ENCODE measurements around the gene FAM222B. TPM values are rescaled to one million over a fixed set of nuclear protein-coding genes. Genes with fewer than 3 reads are reported as not detected.

The FAM222B gene
- total RNA-seq, 1 donor from 2014 or later: 37.9 TPM

DNA sequence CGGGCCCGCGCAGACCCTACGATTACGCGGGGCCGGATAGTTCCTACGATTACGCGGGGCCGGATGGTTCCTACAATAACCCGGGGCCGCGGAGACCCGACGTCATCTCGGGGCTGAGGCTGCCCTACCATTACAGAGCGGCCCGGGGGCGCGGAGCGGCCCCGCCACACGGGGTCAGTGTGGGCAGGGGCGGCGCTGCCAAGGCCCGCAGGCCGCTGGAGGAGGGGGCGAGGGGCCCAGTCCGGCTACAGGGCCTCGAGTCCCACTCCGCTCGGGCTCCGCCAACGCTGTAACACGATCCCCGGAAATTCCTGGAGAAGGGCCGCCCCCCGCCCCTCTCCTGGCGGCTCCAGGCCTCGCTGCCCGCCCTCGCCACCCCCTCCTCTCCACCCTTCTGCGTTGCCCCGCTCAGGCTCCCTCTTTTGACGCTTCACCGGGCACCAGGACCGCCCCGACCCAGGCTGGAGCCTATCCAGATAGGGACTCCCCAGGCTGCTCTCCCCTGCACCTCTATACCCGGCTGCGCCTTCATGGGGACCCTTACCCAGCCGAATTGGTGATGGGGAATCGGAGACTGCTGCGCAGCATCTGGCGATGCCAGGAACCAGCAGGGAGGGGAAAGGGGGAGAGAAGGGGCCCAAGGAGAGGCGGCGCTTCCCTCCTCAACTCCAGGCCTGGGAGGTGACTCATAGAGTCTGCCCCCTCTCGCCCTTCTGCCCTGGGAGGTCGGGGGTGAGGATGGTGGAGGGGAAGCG lies 124.8 kb downstream of the FAM222B start, which contains the start of gene RAB34:
TSS of gene RAB34 (minus strand) at position 291 of the 755 bp plus-strand sequence. CDS start 602 bp downstream, outside the sequence.
- Mint-ChIP-seq H3K27ac (peak within 1 kb of the TSS; percentile 98), H3K27me3 (ENCODE audit: low read depth) (no peaks in the 10 kb centered on the region), H3K36me3 (peaks cover 21% of the 10 kb centered on the region), H3K4me1 (peaks cover 58% of the 10 kb centered on the region), H3K9me3 (no peaks in the 10 kb centered on the region), H3K4me3 (peak within 1 kb of the TSS; percentile 82)
- TF ChIP-seq, protein P1, sequence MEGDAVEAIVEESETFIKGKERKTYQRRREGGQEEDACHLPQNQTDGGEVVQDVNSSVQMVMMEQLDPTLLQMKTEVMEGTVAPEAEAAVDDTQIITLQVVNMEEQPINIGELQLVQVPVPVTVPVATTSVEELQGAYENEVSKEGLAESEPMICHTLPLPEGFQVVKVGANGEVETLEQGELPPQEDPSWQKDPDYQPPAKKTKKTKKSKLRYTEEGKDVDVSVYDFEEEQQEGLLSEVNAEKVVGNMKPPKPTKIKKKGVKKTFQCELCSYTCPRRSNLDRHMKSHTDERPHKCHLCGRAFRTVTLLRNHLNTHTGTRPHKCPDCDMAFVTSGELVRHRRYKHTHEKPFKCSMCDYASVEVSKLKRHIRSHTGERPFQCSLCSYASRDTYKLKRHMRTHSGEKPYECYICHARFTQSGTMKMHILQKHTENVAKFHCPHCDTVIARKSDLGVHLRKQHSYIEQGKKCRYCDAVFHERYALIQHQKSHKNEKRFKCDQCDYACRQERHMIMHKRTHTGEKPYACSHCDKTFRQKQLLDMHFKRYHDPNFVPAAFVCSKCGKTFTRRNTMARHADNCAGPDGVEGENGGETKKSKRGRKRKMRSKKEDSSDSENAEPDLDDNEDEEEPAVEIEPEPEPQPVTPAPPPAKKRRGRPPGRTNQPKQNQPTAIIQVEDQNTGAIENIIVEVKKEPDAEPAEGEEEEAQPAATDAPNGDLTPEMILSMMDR (IDR thresholded peaks at IDR 0.05; ENCODE audit: unreplicated experiment): no peak
- peak; percentile 83 to 89 for DNase-seq (ENCODE audit: low spot score in 2 of 2, unreplicated experiment in 2 of 2)

DNA sequence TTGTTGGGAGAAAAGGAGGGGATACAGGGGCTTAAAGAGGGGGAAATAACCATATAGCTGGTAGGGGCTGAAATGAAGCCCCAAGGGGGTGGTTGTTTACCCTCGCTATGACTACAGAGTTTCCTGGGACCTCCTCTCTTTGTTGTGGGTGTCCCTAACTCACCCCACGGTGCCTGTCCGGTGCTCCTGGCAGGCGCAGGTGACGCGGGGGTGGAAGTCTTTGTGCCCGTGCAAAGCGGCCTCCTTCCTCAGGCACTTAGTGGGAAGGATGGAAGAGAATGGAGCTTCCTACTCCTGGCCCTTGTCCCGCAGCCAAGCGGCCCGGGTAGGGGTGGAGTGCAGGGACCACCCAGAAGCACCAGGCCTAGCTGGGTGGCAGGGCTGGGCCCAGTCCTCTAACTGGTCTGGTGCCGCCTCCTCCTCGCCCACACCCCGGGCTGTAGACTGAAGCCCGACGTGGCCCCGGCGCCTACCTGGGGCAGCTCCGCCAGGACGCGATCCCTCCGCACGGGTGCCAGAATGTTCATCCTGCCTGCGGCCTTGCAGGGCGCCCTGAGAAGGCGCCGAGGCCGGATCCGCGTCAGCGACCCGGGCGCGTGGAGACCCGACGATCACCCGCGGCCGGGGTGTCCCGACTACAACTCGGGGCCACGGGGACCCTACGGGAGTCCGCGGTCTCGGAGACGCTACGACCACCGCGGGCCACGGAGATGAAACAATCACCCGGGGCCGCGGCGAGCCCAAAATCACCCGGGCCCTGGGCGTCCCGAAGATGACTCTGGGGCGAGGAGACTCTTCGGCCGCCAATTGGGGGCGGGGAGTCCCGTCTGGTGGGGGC lies 125.6 kb downstream of the FAM222B start:
- peaks cover 22% of the 10 kb centered on the region for H3K36me3 Mint-ChIP-seq
- peaks cover 58% of the 10 kb centered on the region for H3K4me1 Mint-ChIP-seq
- H3K27ac Mint-ChIP-seq: peak overlapping the region; percentile 88
- no peaks in the 10 kb centered on the region for H3K9me3 Mint-ChIP-seq
- peak in 1 of 2 experiments; percentile 55 for DNase-seq (ENCODE audit: low spot score in 2 of 2, unreplicated experiment in 2 of 2)
- TF ChIP-seq, protein P1 (IDR thresholded peaks at IDR 0.05; ENCODE audit: unreplicated experiment): no peak
- no peaks in the 10 kb centered on the region for H3K27me3 Mint-ChIP-seq (ENCODE audit: low read depth)
- peak overlapping the region; percentile 82 for H3K4me3 Mint-ChIP-seq

DNA sequence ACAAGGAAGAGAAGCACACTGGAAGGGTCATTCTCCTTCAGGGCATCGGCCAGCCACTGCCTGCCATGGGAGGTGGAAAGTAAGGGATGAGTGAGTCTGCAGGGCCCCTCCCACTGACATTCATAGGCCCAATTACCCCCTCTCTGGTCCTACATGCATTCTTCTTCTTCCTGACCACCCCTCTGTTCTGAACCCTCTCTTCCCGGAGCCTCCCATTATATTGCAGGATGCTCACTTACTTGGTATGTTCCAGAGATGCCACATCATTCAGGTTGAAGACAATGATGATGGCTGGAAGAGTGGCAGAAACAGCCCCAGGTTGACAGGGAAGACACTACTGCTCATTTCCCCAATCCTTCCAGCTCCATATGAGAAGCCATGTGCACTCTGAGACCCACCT lies 127.4 kb downstream of the FAM222B start:
- peaks cover 18% of the 10 kb centered on the region for H3K36me3 Mint-ChIP-seq
- TF ChIP-seq, protein P1 (IDR thresholded peaks at IDR 0.05; ENCODE audit: unreplicated experiment): no peak
- H3K4me1 Mint-ChIP-seq: peaks cover 52% of the 10 kb centered on the region
- no peaks in the 10 kb centered on the region for H3K9me3 Mint-ChIP-seq
- no peaks in the 10 kb centered on the region for H3K27me3 Mint-ChIP-seq (ENCODE audit: low read depth)
- peak overlapping the region; percentile 82 for H3K4me3 Mint-ChIP-seq
- no peak for DNase-seq (ENCODE audit: low spot score in 2 of 2, unreplicated experiment in 2 of 2)
- H3K27ac Mint-ChIP-seq: no peak overlapping the region

DNA sequence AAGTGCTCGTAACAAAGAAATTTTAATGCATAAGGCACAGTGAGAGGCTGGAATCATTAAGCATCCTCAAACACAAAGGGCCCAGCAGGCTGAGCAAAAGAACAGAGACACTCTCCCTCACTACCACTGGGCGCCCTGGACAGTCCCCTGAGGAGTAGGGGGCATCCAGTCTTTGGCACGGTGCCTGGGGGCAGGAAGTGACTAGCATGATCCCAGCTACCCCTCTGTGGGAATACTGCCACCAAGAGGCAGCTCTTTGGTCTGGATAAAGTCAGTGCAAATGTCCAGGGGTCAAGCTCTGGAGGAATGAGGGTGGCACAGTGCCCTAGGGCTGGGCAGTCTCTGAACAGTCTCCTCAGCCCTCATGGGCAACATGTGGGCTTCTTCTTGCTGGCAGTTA lies 128.3 kb downstream of the FAM222B start:
- TF ChIP-seq, protein P1 (IDR thresholded peaks at IDR 0.05; ENCODE audit: unreplicated experiment): no peak
- Mint-ChIP-seq H3K4me1 (peaks cover 46% of the 10 kb centered on the region), H3K4me3 (peak overlapping the region; percentile 22), H3K27me3 (ENCODE audit: low read depth) (no peaks in the 10 kb centered on the region), H3K27ac (no peak overlapping the region), H3K36me3 (peaks cover 18% of the 10 kb centered on the region), H3K9me3 (no peaks in the 10 kb centered on the region)
- DNase-seq (ENCODE audit: low spot score in 2 of 2, unreplicated experiment in 2 of 2): no peak

DNA sequence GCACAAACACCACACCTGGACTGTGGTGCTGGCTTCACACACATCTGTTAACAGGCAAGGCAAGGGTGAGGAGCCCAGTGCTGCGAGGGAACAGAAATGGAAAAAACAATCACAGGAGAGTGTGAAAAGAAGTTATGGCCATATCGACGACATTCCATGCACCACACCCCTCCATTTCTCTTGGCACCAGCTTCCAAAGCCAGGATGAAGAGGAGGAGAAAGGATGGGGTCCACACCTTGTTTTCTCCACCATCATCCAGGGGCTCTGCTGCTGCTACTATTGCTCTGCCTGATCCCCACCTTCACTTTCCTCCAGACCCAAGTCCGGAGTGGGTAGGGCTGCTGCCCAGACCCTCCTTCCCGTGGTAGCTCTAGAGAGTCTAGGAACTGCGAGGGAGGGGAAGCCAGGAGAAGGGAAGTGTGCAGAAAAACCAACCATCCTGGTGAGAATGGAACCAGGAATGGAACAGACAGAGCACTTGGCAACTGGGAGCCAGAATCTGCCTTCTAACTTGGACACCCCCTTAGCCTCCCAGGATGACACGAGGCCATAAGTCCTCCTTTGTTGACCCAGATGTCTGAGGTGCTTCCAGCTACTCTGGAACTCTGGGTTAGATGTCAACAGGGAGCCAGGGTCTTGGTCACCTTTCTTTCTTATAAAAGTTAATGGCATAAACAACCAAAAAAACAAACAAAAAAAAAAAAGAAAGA lies 129.7 kb downstream of the FAM222B start:
- DNase-seq (ENCODE audit: low spot score in 2 of 2, unreplicated experiment in 2 of 2): no peak
- Mint-ChIP-seq H3K4me3 (peak overlapping the region; percentile 39), H3K9me3 (no peaks in the 10 kb centered on the region), H3K27ac (peak overlapping the region; percentile 21), H3K4me1 (peaks cover 36% of the 10 kb centered on the region), H3K27me3 (ENCODE audit: low read depth) (no peaks in the 10 kb centered on the region), H3K36me3 (peaks cover 18% of the 10 kb centered on the region)
- TF ChIP-seq, protein P1 (IDR thresholded peaks at IDR 0.05; ENCODE audit: unreplicated experiment): no peak

All from mesothelial cell of epicardium (in vitro differentiated cells).